ENCODE results near the gene ILDR2. TPM values are rescaled to one million over a fixed set of nuclear protein-coding genes. Genes with fewer than 3 reads are reported as not detected.

Gene ILDR2
- total and polyA plus RNA-seq, 3 donors from 2014 or later, result 36.8 to 217 (median 172) TPM

DNA sequence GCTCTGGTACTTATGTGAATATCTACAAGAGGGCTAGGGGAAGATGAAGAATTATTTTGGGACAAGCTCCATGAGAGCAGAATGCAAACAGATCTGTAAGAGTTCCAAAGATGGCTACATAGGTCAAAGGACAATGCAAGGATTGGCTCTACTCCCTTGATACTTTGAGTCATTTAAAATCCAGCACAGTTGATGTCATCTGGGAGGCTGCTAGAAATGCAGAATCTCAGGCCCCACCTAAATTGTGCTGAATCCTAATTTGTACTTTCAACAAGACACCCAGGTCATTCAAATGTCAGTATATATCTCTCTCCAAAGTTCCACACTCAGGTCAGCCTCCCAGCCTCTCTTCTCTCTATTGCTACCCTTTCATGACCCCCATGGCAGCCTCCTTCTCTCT is 75.6 kb downstream of the ILDR2 start:
- TF ChIP-seq POLR2A (IDR thresholded peaks at IDR 0.05) (no peak), CTCF (IDR thresholded peaks at IDR 0.05) (no peak)
- DNase-seq, result no peak
- Histone ChIP-seq H3K27me3 (no peaks in the 10 kb centered on the region), H3K36me3 (ENCODE audit: low read depth, missing control alignments) (no peaks in the 10 kb centered on the region), H3K27ac (no peak overlapping the region), H3K4me3 (no peak overlapping the region), H3K9me3 (no peaks in the 10 kb centered on the region), H3K4me1 (no peaks in the 10 kb centered on the region)
- intact Hi-C loops (cut with DNase I; ENCODE audit: low total_unique reads), result no loop called here

DNA sequence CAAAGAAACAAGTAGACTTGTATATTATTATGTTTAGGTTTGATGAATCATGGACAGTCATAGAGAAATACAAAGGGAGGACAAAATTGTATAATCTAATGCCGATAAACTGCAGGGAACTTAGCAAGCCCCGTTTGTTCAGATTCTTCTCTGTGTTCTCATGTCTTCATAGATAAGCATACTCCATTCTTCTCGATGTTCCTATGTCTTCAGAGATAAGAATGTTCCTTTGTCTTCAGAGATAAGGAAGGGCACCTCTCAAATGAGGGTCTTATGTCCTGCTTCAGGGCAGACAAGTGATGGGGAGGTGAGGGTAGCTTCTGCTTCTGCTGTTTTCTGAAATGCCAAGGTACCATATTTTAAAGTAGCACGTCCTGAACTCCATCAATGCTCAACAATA is 79.6 kb downstream of the ILDR2 start:
- DNase-seq, result no peak
- Histone ChIP-seq H3K27me3 (no peaks in the 10 kb centered on the region), H3K9me3 (no peaks in the 10 kb centered on the region), H3K4me1 (no peaks in the 10 kb centered on the region), H3K36me3 (ENCODE audit: low read depth, missing control alignments) (no peaks in the 10 kb centered on the region), H3K27ac (no peak overlapping the region), H3K4me3 (no peak overlapping the region)
- intact Hi-C loops (cut with DNase I; ENCODE audit: low total_unique reads), result no loop called here
- no peak for TF ChIP-seq POLR2A (IDR thresholded peaks at IDR 0.05)
- TF ChIP-seq CTCF (IDR thresholded peaks at IDR 0.05), result no peak
- 59 to 67% methylated on average over 4 of the region's 4 CpGs for WGBS, 2 donors

GRCh38 chr1:166889776-166890175 is 85.6 kb downstream of the ILDR2 start:
- Histone ChIP-seq H3K27me3 (no peaks in the 10 kb centered on the region), H3K9me3 (no peaks in the 10 kb centered on the region), H3K4me1 (no peaks in the 10 kb centered on the region), H3K4me3 (no peak overlapping the region), H3K36me3 (ENCODE audit: low read depth, missing control alignments) (no peaks in the 10 kb centered on the region), H3K27ac (no peak overlapping the region)
- no peak for TF ChIP-seq CTCF (IDR thresholded peaks at IDR 0.05)
- no peak for TF ChIP-seq POLR2A (IDR thresholded peaks at IDR 0.05)
- intact Hi-C loops (cut with DNase I; ENCODE audit: low total_unique reads), result no loop called here
- DNase-seq, result no peak

DNA sequence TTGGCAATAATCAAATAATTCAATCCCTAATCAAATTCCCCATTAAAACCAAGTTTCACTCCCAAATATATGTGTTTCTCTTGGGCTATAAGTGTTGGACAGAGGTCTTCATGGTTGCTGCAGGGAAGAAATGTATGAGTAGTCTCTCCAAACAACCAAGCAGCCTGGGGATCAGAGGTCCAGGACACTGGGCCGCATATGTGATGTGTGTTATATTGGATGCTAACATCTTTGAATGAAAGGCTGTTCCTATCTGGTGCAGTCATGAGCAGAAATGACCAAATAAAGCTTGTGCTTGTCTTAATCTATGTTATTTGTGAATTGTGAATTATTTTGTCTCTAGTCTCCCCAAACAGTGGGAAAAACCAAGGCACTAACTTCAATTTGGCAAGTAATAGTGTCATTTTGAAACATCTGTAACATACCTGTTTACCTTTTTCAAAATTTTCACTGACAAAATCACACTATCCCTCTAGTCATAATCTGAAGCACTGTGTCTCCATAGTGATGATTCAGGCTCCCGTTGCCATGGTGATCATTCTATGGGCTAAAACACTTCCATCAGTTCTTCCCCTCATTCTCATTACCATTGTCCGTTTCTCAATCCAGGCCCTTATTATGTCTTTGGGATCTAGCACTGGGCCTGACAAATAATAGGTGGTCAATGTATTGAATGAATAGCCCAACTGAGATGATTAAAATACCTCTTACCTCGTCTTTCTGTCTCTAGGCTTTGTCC is 86.8 kb downstream of the ILDR2 start:
- DNase-seq, result no peak
- Histone ChIP-seq H3K27ac (no peak overlapping the region), H3K4me1 (peaks cover 8% of the 10 kb centered on the region), H3K27me3 (no peaks in the 10 kb centered on the region), H3K36me3 (ENCODE audit: low read depth, missing control alignments) (no peaks in the 10 kb centered on the region), H3K4me3 (no peak overlapping the region), H3K9me3 (no peaks in the 10 kb centered on the region)
- no peak for TF ChIP-seq CTCF (IDR thresholded peaks at IDR 0.05)
- no peak for TF ChIP-seq POLR2A (IDR thresholded peaks at IDR 0.05)
- intact Hi-C loops (cut with DNase I; ENCODE audit: low total_unique reads), result no loop called here
- 82 to 87% methylated on average over 4 of the region's 4 CpGs for WGBS, 2 donors

DNA sequence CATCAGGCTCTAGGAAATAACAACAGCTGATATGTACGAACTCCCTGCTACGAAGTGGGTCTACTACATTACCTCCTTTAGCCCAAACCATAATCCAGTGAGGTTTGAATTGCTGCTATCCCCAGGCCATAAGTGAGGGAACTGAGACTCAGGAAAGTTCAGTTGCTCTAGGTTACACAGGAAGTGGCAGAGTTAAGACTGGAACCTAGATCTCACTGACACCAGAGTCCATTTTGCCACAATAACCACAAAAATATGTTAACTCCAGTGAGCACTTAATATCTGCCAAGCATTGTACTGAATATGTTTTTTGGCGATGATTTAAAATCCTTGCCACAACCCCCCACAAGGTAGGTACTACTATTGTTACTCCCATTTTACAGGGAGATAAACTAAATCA is 90.4 kb downstream of the ILDR2 start:
- H3K36me3 ChIP-seq (ENCODE audit: low read depth, missing control alignments), result no peaks in the 10 kb centered on the region
- TF ChIP-seq CTCF (IDR thresholded peaks at IDR 0.05) (no peak), POLR2A (IDR thresholded peaks at IDR 0.05) (no peak)
- H3K9me3 ChIP-seq, result no peaks in the 10 kb centered on the region
- H3K4me1 ChIP-seq, result peaks cover 8% of the 10 kb centered on the region
- no peak for DNase-seq
- intact Hi-C loops (cut with DNase I; ENCODE audit: low total_unique reads), result no loop called here
- WGBS, 2 donors, result 68 to 93% methylated on average over 3 of the region's 3 CpGs
- no peak overlapping the region for H3K27ac ChIP-seq
- no peak overlapping the region for H3K4me3 ChIP-seq
- H3K27me3 ChIP-seq, result no peaks in the 10 kb centered on the region
